Stimulated activated CD4-positive, alpha-beta T cell treated with anti-CD3 and anti-CD28 coated beads, Interleukin-1b, Interleukin-23, amount 100 ng/mL, for 24 hours (primary cell): ENCODE data around the gene MRPL34.
A peak's percentile ranks its signal among the peaks of the same experiment; 100 is the strongest.
"Not testable (repeated sequence)": the region's sequence is repeated elsewhere in the genome, so short reads cannot be mapped to it uniquely, and the experiment has no call there.

Source experiments
- DNase-seq, 4 experiments: peaks; one replicate each; pipeline ENCODE4 v3.0.0-alpha.2; 2020; ENCODE audit warnings: low read depth in 4 of 4, low spot score in 1 of 4

The MRPL34 gene

DNA sequence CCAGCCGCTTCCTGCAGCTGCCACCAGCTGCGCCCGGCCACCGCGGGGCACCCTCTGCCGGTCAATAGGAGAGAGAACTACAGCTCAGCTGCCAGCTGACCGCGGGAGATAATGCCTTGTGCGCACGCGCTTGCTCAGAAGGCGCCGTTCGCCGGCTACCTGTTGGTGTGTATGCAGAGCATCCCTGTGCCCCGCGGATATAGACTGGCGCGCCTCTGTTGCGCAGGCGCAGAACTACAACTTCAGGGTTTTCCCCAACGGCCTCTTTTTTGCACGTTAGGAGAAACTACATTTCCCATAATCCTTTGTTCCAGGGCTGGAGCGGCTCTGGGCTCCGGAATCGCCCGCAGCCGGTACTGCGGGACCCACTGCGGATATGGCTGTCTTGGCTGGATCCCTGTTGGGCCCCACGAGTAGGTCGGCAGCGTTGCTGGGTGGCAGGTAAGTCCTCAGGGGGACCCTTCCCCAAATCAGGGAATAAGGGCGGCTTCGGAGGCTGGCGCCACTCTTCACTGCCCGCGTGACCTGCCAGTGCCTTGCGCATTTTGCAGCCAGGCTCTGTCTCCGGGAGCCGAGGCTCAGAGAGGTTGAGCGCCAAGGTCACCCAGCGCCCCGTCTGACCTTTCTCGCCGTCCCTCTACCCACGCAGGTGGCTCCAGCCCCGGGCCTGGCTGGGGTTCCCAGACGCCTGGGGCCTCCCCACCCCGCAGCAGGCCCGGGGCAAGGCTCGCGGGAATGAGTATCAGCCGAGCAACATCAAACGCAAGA, at the start of gene MRPL34:
Gene MRPL34, plus strand, starts transcription at position 356 of the 768 bp plus-strand sequence. Its CDS starts 21 bp downstream, at position 377.
- DNase-seq: peak; percentile 79 to 94 (median 85)

- DNase-seq: no peak
Measured at GRCh38 chr19:17256130-17256529, 49.5 kb upstream of the MRPL34 start.

DNA sequence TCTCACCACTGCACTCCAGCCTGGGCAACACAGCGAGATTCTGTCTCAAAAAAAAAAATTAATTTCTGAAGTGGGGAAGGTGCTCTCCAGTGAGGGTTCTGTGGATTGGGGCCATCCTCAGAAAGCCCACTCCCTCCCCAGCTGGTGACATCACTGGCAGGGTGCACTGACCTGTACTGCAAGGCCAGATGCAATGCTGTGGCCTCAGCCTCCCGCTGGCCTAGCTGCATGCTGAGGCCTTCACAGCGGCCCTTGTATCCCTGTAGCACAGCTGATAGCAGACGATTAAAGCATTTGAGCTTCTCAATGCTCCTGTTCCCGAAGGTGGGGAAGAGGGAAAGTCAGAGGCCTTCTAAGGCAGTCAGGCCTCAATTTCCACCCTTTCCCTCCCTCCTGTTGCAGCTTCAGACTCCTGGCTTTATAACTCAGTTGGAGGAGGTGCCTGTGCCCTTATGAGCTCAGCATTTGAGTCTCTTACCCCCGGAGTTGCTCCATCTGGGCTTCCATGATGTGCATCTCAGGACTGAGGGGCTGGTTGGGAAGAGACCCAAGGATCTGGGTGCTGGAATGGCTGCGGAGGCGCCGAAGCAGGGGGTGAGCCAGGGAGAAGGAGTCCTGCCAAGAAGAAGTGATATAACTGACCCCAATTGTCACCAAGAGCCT, 46.4 kb upstream of the MRPL34 start:
- DNase-seq: no peak

GRCh38 chr19:17259934-17260333, 45.7 kb upstream of the MRPL34 start:
- no peak for DNase-seq

- peak; percentile 82 to 92 (median 84) for DNase-seq
Measured at GRCh38 chr19:17260842-17261325, 44.8 kb upstream of the MRPL34 start.

DNA sequence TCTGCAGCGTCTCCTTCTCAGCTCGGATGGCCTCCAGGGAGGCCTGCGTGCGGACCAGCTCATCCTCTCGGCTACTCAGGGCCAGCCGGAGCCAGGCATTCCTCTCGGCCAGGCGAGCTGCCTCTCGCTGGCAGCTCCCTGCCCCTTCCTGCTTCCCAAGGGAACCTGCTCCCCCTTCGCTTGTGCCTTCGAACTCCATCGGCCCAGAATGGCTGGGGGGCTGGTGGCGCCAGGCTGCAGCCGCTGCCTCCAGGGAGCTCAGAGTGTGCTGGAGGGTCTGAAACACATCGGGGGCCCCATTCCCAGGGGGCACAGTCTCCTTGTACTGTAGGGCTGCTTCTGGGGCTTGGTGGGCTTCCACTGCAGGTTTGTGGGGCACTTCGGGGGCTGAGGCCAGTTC, 43.1 kb upstream of the MRPL34 start:
- DNase-seq: no peak

DNA sequence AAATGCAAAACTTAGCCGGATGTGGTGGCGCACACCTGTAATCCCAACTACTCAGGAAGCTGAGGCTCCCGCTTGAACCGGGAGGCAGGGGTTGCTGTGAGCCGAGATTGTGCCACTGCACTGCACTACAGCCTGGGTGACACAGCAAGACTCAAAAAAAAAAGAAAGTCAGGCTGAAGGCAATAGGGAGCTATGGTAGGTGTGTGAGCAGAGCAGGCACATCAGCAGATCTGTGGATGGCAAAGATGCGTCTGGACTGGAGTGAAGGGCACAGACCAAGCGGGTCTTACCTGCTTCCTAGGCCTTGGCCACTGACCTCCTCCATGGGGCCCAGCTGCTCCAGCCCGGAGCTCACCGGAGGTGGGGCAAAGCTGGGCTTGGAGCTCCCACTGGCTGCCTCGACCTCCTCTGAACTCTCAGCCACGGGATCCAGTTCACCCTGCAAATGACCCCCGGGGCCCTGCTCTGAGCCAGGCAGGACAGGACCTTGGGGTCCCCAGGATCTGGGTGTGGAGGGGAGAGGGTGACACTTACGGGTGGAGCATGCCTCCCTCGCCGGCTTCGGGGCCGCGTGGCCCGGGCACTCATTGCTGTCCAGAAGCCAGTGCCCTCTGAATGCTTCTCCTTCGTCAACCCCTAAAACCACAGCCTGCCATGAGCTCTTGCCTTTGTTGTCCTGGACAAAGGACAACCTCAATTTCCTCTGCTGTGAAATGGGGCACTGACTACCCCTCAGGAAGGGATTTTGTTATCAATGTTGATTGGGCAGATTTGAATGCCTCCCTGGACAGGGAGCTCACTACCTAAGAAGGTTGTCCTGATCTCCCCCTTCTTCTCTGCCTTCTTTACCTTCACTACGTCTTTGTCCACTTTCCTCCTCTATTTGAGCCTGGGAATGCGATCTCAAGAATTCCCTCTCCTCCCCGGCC, 41.7 kb upstream of the MRPL34 start:
- no peak for DNase-seq

DNA sequence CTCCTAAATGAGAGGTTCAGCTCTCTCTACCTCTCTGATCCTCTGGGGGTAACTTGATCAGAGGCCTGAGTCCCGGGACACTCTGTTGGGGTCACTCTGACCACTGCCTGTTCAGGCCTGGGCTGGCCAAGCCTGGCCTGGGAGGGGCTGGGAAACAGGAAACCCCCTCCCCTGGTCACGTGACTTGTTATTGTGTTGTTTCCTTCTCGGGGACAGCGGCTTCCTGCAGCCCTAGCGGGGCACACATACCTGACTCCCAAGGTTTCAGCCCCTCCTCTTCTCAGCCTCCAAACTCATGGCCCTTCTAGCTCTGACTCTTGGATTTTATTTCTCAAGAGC, 41.1 kb upstream of the MRPL34 start, which contains the start of gene USHBP1:
Gene USHBP1, minus strand, starts transcription at position 105 of the 339 bp plus-strand sequence. CDS start 446 bp downstream, outside the sequence.
- DNase-seq: no peak

GRCh38 chr19:17266026-17266425, 39.6 kb upstream of the MRPL34 start:
- DNase-seq: no peak

DNA sequence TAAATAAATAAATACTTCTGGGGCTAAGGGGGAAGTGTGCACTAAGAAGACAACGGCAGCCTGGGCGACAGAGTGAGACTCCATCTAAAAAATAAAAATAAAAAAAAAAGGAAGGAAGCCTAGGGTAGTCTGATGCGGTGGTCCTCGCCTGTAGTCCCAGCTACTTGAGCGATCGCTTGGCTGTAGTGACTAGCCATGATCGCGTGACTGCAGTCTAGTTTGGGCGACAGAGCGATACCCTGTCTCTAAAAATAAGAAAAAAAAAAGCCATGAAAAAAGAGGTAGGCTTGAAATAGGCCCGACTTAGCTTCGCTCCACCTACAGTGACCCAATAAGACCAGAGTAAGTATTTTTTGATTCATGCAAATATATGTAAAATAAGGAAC, 39.1 kb upstream of the MRPL34 start:
- DNase-seq: no peak

DNA sequence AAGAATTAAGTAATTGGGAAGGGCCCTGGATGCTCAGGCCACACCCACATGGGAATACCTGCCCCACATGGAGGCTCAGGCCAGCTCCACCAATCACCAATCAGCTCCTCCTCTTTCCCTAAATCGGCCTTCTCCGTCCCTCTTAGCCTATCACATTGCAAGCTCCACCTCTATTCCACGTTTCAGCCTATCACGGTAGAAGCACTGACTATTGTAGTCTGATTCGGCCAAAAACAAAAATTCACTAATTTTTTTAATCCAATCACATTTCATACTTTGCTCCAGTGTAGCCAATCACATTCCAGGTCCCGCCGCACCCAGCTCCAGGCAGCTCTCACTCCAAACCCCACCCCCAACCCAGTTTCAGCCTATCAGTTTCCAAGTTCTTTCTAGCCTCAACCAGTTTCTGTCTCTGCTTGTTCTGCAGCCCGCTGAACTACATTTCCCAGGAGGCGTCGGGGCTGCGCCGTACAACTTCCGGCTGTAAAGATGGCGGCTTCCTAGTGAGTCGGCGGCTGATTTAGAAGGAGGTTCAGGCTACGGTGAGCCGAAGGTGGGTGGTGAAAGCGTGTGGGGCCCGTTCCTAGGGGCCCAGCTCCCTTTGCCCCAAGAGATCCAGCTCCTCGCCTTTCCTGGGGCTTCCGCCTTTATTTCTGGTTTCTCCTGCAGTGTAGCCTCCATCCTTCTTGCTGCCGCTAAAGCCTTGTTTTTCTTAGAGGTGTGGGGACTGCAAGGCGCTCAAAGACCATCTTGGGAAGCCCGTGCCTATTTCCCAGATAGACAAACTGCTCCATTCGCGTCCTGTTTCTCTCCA, 38.5 kb upstream of the MRPL34 start, which contains the start of gene BABAM1:
Gene BABAM1, plus strand, starts transcription at position 469 of the 814 bp plus-strand sequence. CDS start 1,364 bp downstream, outside the sequence.
- DNase-seq: peak; percentile 82 to 95 (median 88)

DNA sequence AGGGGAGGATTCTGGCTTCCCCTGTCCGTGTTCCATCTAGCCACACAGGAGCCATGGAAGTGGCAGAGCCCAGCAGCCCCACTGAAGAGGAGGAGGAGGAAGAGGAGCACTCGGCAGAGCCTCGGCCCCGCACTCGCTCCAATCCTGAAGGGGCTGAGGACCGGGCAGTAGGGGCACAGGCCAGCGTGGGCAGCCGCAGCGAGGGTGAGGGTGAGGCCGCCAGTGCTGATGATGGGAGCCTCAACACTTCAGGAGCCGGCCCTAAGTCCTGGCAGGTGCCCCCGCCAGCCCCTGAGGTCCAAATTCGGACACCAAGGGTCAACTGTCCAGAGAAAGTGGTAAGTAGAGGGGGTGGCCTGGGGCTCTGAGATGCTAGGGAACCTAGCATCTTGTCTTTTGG, 36.9 kb upstream of the MRPL34 start:
- no peak for DNase-seq

- DNase-seq: not testable (repeated sequence)
Measured at GRCh38 chr19:17274892-17275291, 30.8 kb upstream of the MRPL34 start.

GRCh38 chr19:17275441-17276175, 30.1 kb upstream of the MRPL34 start:
- DNase-seq: no peak

GRCh38 chr19:17279436-17279835, 26.2 kb upstream of the MRPL34 start:
- DNase-seq: no peak

DNA sequence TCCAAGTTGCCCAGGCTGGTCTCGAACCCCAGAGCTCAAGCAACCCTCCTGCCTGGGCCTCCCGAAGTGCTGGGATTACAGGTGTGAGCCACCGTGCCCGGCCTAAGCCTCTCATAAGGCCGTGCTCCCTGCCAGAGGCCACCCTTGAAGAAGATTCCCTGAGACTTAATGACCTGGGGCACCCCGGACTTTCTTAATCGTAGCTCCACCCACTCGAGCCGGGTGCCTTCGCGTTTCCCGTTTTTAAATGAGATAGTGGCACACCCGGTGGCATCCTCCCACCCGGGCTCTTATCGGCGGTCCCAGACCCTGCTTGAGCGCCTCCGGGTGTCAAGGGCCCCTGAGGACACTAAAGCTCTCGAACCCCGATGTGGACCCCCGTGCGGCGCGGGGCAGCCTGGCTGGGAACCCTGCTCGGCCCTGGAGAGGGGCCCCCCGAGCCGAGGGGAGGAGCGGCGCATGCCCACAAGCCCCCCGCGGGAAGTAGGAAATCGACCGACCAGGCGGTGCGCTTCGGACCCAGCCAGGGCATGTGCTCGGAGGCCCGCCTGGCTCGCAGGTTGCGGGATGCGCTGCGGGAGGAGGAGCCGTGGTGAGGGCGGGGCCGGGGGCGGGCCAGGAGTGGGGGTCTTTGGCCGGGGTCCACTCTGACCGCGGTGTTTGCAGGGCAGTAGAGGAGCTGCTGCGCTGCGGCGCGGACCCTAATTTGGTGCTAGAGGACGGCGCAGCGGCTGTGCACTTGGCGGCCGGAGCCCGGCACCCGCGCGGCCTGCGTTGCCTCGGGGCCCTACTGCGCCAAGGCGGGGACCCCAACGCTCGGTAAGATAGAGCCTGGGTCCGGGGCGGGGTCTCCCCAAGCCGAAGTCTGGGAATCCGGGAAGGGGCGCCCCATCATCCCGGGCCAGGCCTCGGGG, 24.0 kb upstream of the MRPL34 start, which contains the start of gene ANKLE1:
Gene ANKLE1, plus strand, starts transcription at position 511 of the 914 bp plus-strand sequence. Its CDS starts 20 bp downstream, at position 531.
- DNase-seq: peak in 1 of 4 experiments; percentile 39

GRCh38 chr19:17282488-17283125, 23.1 kb upstream of the MRPL34 start:
- peak in 3 of 4 experiments; percentile 62 to 73 (median 69) for DNase-seq

GRCh38 chr19:17283504-17283996, 22.1 kb upstream of the MRPL34 start:
- no peak for DNase-seq
